Measurements from ENCODE around the gene ATP11B. TPM values are rescaled to one million over a fixed set of nuclear protein-coding genes. Genes with fewer than 3 reads are reported as not detected.

The ATP11B gene
- total RNA-seq, 3 donors from 2014 or later: 43.5 to 57.1 (median 50.0) TPM

DNA sequence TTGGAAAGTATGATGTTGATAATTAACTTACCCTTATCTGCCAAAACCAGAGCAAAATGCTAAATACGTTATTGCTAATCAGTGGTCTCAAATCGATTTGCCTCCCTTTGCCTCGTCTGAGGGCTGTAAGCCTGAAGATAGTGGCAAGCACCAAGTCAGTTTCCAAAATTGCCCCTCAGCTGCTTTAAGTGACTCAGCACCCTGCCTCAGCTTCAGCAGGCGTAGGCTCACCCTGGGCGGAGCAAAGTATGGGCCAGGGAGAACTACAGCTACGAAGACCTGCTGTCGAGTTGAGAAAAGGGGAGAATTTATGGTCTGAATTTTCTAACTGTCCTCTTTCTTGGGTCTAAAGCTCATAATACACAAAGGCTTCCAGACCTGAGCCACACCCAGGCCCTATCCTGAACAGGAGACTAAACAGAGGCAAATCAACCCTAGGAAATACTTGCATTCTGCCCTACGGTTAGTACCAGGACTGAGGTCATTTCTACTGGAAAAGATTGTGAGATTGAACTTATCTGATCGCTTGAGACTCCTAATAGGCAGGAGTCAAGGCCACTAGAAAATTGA lies 127.3 kb downstream of the ATP11B start:
- H3K4me3 Mint-ChIP-seq: no peak overlapping the region
- no peak for ATAC-seq
- H3K36me3 Mint-ChIP-seq (ENCODE audit: insufficient read depth): peaks cover 11% of the 10 kb centered on the region

GRCh38 chr3:182921665-182922355 lies 128.5 kb downstream of the ATP11B start:
- DNase-seq (no peak), ATAC-seq (no peak)
- no peaks in the 10 kb centered on the region for H3K4me1 Mint-ChIP-seq (ENCODE audit: low read depth)
- H3K27me3 Mint-ChIP-seq (ENCODE audit: low read depth): no peaks in the 10 kb centered on the region
- H3K4me3 Mint-ChIP-seq: no peak overlapping the region
- peaks cover 10% of the 10 kb centered on the region for H3K36me3 Mint-ChIP-seq (ENCODE audit: insufficient read depth)
- H3K9me3 Mint-ChIP-seq: no peaks in the 10 kb centered on the region

More for the DNA sequence above, 127.3 kb downstream of the ATP11B start:
- no peaks in the 10 kb centered on the region for H3K27me3 Mint-ChIP-seq (ENCODE audit: low read depth)
- peaks cover under 1% of the 10 kb centered on the region for H3K4me1 Mint-ChIP-seq (ENCODE audit: low read depth)
- DNase-seq: no peak
- H3K9me3 Mint-ChIP-seq: no peaks in the 10 kb centered on the region

- H3K27me3 Mint-ChIP-seq (ENCODE audit: low read depth): no peaks in the 10 kb centered on the region
- peaks cover 21% of the 10 kb centered on the region for H3K36me3 Mint-ChIP-seq (ENCODE audit: insufficient read depth)
- H3K9me3 Mint-ChIP-seq: no peaks in the 10 kb centered on the region
- no peak overlapping the region for H3K4me3 Mint-ChIP-seq
- ATAC-seq: no peak
- H3K4me1 Mint-ChIP-seq (ENCODE audit: low read depth): peaks cover 4% of the 10 kb centered on the region
- DNase-seq: no peak
These were observed 132.1 kb downstream of the ATP11B start for GRCh38 chr3:182925330-182925943.

GRCh38 chr3:182925944-182926337 lies 132.6 kb downstream of the ATP11B start:
- H3K9me3 Mint-ChIP-seq: no peaks in the 10 kb centered on the region

GRCh38 chr3:182935803-182936202 lies 142.5 kb downstream of the ATP11B start:
- Mint-ChIP-seq H3K27me3 (ENCODE audit: low read depth) (no peaks in the 10 kb centered on the region), H3K9me3 (peaks cover 10% of the 10 kb centered on the region), H3K4me1 (ENCODE audit: low read depth) (peaks cover 33% of the 10 kb centered on the region), H3K4me3 (no peak overlapping the region), H3K36me3 (ENCODE audit: insufficient read depth) (peaks cover 7% of the 10 kb centered on the region)
- ATAC-seq (no peak), DNase-seq (no peak)

More at GRCh38 chr3:182925944-182926337, 132.6 kb downstream of the ATP11B start:
- Mint-ChIP-seq H3K4me3 (no peak overlapping the region), H3K4me1 (ENCODE audit: low read depth) (peaks cover 4% of the 10 kb centered on the region), H3K36me3 (ENCODE audit: insufficient read depth) (peaks cover 21% of the 10 kb centered on the region), H3K27me3 (ENCODE audit: low read depth) (no peaks in the 10 kb centered on the region)
- no peak for ATAC-seq
- no peak for DNase-seq

DNA sequence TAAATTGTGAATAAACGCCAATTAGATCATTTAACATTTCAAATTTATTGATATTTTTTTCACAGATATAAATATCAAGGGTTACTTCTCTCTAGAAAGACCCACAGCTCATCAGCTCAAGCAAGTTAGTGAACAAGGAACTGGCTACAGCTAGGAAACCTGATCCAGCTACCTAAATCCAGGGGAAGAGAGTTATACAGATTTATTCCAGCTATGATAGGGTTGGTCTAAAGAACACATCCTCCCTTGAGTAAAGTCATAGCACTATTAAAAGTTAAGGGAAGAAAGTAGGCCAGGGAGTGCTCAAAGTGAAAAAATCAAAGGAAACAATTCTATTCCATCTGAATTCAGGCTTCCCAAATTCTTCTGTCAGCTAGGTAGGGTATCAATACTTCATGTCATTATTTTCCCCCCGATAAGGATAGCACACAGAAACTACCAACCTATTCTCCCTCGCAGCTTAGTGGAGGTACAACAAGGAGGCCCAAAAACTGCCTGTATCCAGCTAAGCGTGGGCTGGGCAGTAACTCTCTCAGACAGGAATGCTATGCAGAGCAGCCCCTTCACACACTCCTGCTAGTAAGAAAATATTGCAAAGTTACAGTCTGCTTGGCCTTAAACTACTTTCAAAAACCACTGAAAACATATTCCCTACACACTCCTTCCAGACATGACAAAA lies 143.1 kb downstream of the ATP11B start:
- no peak for ATAC-seq
- no peak overlapping the region for H3K4me3 Mint-ChIP-seq
- peaks cover 7% of the 10 kb centered on the region for H3K36me3 Mint-ChIP-seq (ENCODE audit: insufficient read depth)

GRCh38 chr3:182936918-182937285 lies 143.6 kb downstream of the ATP11B start:
- H3K27me3 Mint-ChIP-seq (ENCODE audit: low read depth): no peaks in the 10 kb centered on the region
- no peak for ATAC-seq
- peaks cover 9% of the 10 kb centered on the region for H3K9me3 Mint-ChIP-seq
- H3K36me3 Mint-ChIP-seq (ENCODE audit: insufficient read depth): peaks cover 5% of the 10 kb centered on the region
- H3K4me3 Mint-ChIP-seq: no peak overlapping the region
- DNase-seq: no peak
- H3K4me1 Mint-ChIP-seq (ENCODE audit: low read depth): peaks cover 33% of the 10 kb centered on the region

More for the DNA sequence above, 143.1 kb downstream of the ATP11B start:
- H3K27me3 Mint-ChIP-seq (ENCODE audit: low read depth): no peaks in the 10 kb centered on the region
- H3K9me3 Mint-ChIP-seq: peaks cover 10% of the 10 kb centered on the region
- DNase-seq: no peak
- H3K4me1 Mint-ChIP-seq (ENCODE audit: low read depth): peaks cover 33% of the 10 kb centered on the region

DNA sequence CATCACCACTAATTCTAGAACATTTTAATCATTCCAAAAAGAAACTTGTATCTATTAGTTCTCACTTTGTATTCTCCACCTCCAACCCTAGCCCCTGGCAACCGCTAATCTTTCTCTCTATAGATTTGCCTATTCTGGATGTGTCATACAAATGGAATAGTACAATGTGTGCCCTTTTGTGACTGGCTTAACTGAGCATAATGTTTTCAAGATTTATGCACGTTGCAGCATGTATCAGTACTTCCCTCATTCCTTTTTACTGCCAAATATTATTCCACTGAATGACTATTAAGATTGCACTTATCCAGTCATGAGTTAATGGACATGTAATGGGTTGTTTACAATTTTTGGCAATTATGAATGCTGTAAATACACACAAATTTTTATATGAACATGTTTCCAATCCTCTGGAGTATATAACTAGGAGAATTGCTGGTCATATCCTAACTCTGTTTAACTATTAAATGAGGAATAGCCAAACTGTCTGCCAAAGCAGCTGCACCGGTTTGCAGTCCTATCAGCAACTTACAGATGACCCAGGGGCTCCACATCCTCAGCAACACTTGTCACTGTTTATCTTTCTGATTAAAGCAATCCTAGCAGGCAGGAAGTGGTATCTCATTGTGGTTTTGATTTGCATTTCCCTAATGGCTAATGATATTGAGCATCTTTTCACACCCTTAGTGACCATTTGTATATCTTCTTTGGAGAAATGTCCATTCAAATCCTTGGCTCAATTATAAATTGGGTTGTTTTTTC lies 144.2 kb downstream of the ATP11B start:
- H3K36me3 Mint-ChIP-seq (ENCODE audit: insufficient read depth): peaks cover 4% of the 10 kb centered on the region
- ATAC-seq (no peak), DNase-seq (no peak)
- H3K9me3 Mint-ChIP-seq: peaks cover 4% of the 10 kb centered on the region
- H3K4me1 Mint-ChIP-seq (ENCODE audit: low read depth): peaks cover 33% of the 10 kb centered on the region
- no peaks in the 10 kb centered on the region for H3K27me3 Mint-ChIP-seq (ENCODE audit: low read depth)
- no peak overlapping the region for H3K4me3 Mint-ChIP-seq

- no peaks in the 10 kb centered on the region for H3K9me3 Mint-ChIP-seq
- H3K27me3 Mint-ChIP-seq (ENCODE audit: low read depth): no peaks in the 10 kb centered on the region
- ATAC-seq: peak in 1 of 2 donors; percentile 35
- H3K36me3 Mint-ChIP-seq (ENCODE audit: insufficient read depth): peaks cover 10% of the 10 kb centered on the region
- no peak overlapping the region for H3K4me3 Mint-ChIP-seq
- DNase-seq: no peak
- H3K4me1 Mint-ChIP-seq (ENCODE audit: low read depth): peaks cover 30% of the 10 kb centered on the region
These were observed 147.0 kb downstream of the ATP11B start for GRCh38 chr3:182940266-182940808.

DNA sequence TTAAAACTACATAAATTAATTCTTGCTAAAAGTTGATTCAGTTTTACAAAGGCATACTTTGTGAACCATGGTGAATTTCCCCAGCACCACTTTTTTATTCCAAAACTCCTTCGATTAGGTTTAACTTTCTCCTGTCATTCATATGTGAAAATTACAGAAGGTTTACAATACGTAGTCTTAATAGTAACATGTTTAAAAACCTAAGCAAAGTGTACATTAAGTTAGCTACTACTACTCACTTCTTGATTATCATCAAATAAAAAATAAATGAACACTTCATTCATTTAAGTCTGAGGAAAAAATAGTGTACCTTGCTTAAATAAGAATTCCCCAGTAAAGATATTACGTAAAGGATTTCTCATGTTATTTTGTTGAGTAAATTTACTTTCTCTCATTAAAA lies 148.4 kb downstream of the ATP11B start:
- ATAC-seq (no peak), DNase-seq (no peak)
- no peaks in the 10 kb centered on the region for H3K9me3 Mint-ChIP-seq
- H3K4me3 Mint-ChIP-seq: no peak overlapping the region
- no peaks in the 10 kb centered on the region for H3K27me3 Mint-ChIP-seq (ENCODE audit: low read depth)
- H3K4me1 Mint-ChIP-seq (ENCODE audit: low read depth): peaks cover 22% of the 10 kb centered on the region
- peaks cover 20% of the 10 kb centered on the region for H3K36me3 Mint-ChIP-seq (ENCODE audit: insufficient read depth)

GRCh38 chr3:182947888-182948287 lies 154.6 kb downstream of the ATP11B start:
- DNase-seq (no peak), ATAC-seq (no peak)
- peaks cover 37% of the 10 kb centered on the region for H3K36me3 Mint-ChIP-seq (ENCODE audit: insufficient read depth)
- H3K4me1 Mint-ChIP-seq (ENCODE audit: low read depth): no peaks in the 10 kb centered on the region
- no peaks in the 10 kb centered on the region for H3K9me3 Mint-ChIP-seq
- no peaks in the 10 kb centered on the region for H3K27me3 Mint-ChIP-seq (ENCODE audit: low read depth)
- H3K4me3 Mint-ChIP-seq: no peak overlapping the region

DNA sequence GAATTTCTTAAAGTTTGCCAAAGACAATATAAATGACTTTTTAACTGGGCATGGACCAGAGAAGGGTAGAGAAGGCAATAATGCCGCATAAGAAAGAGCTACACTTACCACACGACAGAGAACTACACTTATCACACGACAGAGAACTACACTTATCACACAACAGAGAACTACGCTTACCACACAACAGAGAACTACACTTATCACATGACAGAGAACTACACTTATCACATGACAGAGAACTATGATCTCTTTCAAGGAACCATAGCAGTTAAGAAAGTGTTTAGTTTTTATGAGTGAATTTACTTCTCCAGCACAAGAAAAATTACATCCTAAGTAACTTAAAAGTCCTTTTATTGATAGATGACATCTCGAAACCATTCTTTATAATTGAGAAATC lies 155.0 kb downstream of the ATP11B start:
- no peaks in the 10 kb centered on the region for H3K27me3 Mint-ChIP-seq (ENCODE audit: low read depth)
- H3K4me3 Mint-ChIP-seq: no peak overlapping the region
- DNase-seq (no peak), ATAC-seq (no peak)
- no peaks in the 10 kb centered on the region for H3K4me1 Mint-ChIP-seq (ENCODE audit: low read depth)
- peaks cover 39% of the 10 kb centered on the region for H3K36me3 Mint-ChIP-seq (ENCODE audit: insufficient read depth)
- no peaks in the 10 kb centered on the region for H3K9me3 Mint-ChIP-seq

GRCh38 chr3:182949688-182950087 lies 156.4 kb downstream of the ATP11B start:
- no peaks in the 10 kb centered on the region for H3K4me1 Mint-ChIP-seq (ENCODE audit: low read depth)
- H3K9me3 Mint-ChIP-seq: no peaks in the 10 kb centered on the region
- peaks cover 40% of the 10 kb centered on the region for H3K36me3 Mint-ChIP-seq (ENCODE audit: insufficient read depth)
- H3K4me3 Mint-ChIP-seq: no peak overlapping the region
- H3K27me3 Mint-ChIP-seq (ENCODE audit: low read depth): no peaks in the 10 kb centered on the region
- ATAC-seq (no peak), DNase-seq (no peak)
